Measurements from ENCODE around the gene COA3.
"Not testable (repeated sequence)": the region's sequence is repeated elsewhere in the genome, so short reads cannot be mapped to it uniquely, and the experiment has no call there.

Gene COA3

DNA sequence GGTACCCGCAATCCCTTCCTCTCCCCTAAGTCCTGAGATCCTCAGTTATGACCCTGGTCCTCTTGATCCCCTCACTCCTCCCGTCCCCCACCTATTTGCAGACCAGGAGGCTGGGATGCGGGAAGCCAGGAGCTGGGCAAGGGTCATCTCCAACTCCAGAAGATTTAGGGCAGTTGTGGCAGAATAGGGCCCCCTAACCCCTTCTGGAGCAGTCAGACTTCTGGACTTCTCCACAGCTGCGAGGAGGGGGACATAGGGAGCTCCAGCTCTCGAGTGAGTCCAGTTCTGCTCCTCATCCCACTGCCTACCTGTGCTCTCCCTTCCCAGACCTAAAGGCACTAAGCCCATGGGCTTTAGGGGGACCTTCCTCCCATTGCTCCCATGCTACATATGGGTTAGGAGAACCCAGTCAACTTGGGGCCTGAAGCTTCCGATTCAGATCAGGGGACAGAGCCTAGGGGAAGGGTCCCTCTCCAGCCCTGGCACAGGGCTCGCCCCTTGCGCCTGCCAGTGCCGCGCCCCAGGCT, 16.8 kb downstream of the COA3 start:
- DNase-seq (ENCODE audit: low read depth), result no peak

DNA sequence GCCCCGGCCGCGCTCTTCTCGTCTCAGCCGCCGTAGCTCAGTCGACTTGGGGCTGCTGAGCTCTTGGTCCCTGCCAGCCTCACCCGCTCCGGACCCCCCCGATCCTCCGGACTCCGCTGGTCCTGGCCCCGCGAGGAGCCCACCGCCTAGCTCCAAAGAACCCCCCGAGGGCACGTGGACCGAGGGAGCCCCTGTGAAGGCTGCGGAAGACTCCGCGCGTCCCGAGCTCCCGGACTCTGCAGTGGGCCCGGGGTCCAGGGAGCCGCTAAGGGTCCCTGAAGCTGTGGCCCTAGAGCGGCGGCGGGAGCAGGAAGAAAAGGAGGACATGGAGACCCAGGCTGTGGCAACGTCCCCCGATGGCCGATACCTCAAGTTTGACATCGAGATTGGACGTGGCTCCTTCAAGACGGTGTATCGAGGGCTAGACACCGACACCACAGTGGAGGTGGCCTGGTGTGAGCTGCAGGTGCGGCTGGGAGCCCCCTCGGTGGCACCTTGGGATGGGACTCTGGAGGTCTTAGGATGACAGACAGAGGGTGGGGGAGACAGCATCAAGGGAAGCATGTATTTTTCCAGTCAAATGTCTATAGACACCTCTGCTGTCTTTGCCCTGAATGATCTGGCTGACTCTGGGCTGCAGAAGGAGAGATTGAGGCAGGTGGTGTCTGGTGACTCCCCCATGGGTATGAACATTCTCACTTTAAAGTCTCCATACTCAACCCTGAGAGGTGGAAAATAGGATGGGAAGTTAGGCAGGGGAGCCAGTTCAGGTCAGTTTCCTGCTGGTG, 17.5 kb downstream of the COA3 start:
- no peak for DNase-seq (ENCODE audit: low read depth)

DNA sequence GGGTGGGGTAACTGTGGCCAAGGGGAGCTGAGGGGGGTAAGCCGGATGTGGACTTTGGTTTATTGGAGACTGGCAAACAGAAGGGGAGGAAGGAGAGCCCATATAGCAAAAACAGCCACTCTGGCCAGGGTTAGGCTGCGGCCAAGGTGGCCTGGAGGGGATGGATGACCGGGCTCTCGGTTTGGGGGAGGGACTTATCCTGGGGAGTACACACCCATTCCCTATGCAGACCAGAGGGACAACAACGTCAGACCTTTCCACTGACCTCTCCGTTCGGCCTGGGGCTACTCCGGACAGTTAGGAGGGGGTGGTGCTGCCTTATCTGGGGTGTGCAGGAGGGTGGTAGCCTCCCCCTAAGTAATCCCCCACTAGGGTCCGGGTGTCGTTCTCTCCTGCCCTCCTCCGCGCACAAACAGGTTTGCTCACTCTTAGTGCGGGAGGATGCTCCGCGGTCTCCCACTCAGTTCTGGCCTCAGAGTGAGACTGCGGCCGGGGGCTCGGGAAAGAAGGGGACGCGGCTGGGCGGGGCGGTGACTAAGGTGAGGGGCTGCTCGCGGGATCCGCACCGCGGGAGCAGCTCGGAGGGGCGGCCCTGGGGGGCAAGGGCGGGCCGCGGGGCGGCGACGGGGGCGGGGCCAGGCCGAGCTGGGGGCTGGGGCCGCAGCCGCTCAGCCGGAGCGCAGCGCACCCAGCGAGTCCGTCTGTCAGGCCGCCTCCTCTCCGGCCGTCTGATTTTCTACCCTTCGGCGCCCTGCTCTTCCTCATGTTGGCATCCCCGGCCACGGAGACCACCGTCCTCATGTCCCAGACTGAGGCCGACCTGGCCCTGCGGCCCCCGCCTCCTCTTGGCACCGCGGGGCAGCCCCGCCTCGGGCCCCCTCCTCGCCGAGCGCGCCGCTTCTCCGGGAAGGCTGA, 18.3 kb downstream of the COA3 start, which contains the start of gene WNK4:
Gene WNK4, plus strand, starts transcription at position 675 of the 915 bp plus-strand sequence. Its CDS starts 89 bp downstream, at position 764.
- DNase-seq (ENCODE audit: low read depth), result no peak

DNA sequence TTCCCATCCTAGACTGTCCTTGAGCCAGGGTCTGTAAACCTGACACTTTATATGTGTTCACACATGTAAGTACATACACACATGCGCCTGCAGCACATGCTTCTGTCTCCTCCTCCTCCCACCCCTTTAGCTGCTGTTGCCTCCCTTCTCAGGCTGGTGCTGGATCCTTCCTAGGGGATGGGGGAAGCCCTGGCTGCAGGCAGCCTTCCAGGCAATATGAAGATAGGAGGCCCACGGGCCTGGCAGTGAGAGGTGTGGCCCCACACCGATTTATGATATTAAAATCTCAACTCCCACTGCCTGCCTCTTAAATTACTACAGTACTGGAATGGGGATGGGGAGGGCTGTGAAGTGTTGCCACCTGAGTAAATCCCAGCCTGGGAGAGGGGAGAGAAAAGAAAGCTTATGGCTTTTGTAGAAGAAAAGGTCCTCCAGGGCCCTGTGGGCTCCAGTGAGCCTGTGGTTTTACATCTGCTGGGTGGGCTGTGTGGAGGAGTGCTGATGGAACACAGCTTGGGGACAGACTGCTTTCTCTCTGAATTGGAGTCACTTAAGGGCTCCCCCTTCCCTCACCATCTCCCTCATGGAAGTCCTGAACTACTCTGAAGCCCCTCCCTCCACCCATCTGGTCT, 19.1 kb downstream of the COA3 start:
- DNase-seq (ENCODE audit: low read depth), result no peak

DNA sequence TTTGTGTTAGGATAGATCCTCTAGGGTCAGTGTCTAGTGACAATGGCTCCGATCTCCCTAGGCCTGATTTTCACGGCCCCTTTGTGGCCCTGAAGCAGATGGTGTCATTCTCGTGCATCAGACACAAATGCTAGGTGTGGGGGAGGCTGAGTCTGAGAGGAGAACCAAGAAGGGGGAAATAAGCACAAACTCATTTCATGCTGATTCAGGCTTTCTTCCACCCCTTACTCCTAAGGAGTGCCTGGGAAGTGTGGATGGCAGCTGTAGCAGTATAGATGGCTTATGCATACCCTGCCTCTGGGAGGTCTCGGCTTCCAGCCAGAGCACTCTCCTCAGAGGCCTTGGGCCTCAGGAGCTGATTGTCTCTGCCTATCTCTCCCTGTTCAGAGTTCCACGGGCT, 19.9 kb downstream of the COA3 start:
- DNase-seq (ENCODE audit: low read depth), result no peak

DNA sequence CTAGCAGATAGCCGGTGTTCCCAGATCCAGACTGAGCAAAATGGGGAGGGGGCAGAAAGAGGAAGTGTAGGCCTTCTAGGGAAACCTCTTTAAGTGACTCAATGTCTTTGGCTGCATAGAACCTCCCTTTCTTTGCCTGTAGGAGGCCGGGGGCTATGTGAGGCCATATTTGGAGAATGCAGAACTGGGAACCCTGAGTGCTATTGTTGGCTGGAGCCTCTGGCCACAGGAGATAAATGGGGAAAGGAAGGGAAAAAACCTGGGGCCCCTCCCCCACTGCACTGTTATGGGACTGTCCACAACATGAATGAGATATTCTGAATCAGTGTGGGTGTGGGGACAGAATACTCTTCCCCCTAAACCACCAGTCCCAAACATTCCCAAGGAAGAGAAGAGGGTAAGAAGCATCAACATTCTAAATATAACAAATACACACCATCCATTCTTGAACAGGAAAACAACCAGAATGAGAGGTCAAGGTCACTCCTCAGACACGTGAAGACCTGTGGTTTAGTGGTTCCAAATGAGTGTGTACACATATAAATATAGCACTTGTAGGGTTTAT, 22.9 kb downstream of the COA3 start:
- no peak for DNase-seq (ENCODE audit: low read depth)

DNA sequence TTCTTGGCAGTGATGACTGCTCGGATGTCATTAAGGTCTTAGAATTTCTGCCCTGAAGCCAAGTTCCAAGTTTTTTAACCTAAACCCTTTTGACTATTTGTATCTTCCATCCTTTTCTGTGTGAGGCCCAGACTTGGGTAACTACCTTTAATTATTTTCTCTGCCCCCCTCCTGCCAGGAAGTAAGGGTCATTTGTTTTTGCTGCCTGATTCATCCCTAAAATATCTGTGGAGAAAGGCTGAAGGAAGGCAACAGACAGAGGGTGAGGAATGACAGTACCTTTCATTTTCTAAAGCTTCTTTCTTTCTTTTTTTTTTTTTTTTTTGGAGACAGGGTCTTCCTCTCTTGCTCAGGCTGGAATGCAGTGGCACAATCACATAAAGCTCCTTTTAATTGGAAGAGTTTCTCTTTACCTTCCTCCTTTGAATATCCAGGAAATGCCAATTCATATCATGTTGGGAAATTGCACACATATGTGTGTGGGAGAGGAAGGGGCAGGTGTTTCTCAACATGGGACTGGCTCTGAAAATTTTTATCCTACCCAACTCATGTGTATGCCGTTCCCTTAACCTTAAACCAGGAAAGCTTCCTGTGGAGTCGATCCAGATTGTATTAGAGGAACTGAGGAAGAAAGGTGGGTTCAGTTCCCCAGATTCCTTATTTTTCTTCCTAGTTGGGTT, 24.3 kb downstream of the COA3 start:
- no peak for DNase-seq (ENCODE audit: low read depth)

DNA sequence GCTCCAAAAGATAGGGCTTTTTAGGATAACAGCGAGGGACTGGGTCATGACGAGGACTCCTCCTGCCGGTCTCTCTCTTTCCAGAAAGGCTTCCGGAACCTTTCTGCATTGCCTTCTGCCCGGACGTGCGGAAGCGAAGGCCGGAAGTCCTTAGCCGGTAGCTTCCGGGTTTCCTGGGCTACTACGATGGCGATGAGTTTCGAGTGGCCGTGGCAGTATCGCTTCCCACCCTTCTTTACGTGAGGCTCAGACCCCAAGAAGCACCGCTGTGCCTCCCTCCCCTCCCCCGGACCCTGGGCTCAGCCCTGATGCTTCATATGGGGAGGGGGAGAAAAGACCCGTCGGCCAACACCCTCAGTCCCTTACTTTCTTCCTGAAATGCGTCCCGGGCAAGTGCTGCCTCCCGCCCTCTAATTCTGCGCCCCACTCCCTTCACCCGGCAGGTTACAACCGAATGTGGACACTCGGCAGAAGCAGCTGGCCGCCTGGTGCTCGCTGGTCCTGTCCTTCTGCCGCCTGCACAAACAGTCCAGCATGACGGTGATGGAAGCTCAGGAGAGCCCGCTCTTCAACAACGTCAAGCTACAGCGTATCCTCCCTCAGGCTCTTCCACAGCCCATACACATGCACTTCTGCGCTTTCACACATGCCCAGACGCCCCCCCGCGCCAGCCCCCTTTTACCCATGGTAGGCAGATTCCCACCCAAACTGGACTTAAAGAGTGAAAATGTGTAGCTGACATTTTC, 25.0 kb downstream of the COA3 start, which contains the start of gene VPS25:
Gene VPS25, plus strand, starts transcription at position 160 of the 746 bp plus-strand sequence. Its CDS starts 27 bp downstream, at position 187.
- peak; percentile 83 for DNase-seq (ENCODE audit: low read depth)

DNA sequence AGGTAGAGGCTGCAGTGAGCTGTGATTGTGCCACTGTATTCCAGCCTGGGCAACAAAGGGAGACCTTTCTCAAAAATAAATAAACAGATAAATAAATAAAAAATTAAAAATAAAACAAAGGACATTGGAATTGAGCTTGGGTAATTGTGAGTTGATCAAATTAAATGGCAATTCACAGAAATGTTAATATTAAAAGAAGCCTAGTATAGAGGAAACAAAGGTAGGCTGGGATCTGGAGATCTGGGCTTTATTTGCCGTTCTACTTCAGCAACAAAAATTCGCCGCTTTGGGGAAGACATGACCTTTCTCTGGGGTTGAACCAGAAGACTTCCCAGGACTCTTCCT, 25.6 kb downstream of the COA3 start:
- DNase-seq (ENCODE audit: low read depth), result no peak

DNA sequence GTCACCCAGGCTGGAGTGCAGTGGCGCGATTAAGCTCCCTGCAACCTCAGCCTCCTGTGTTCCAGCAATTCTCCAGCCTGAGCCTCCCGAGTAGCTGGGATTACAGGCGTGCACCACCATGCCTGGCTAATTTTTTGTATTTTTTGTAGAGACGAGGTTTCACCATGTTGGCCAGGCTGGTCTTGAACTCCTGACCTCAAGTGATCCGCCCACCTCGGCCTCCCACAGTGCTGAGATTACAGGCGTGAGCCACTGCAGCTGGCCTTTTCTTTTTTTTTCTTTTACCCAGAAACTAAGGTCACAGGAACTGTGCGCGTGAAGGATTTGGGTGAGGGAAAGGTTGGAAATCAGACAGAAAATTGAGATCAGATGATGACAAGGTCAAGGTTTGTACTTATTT, 28.5 kb downstream of the COA3 start:
- not testable (repeated sequence) for DNase-seq (ENCODE audit: low read depth)

DNA sequence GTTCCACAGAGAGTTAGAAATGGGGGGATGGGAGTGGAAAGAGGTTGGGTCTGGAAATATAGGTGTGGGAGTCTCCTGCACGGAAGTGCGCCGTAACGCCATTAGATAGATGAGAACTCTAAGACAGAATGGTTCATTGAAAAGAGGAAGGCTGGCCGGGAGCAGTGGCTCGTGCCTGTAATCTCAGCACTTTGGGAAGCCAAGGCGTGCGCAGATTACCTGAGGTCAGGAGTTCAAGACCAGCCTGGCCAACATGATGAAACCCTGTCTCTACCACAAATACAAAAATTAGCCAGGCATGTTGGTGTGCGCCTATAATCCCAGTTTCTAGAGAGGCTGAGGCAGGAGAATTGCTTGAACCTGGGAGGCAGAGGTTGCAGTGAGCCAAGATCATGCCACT, 30.5 kb downstream of the COA3 start:
- DNase-seq (ENCODE audit: low read depth), result not testable (repeated sequence)

DNA sequence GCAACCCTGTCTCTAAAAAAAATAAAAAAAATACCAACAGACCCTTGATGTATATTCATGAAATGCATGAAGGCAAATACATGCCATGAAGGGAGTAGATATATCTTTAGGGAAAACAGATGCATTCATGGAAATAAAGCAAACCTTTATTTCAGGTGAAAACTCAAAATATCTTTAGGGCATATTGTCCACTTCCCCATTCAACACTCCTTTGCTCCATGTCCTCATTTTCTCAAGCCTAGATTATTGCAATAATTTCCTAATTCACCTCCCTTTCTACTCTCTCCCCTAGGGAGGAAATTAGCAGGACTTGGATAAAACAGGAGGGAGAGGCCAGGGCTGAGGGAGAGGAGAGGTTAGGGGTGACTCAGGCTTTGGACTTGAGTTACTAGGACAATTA, 31.0 kb downstream of the COA3 start:
- no peak for DNase-seq (ENCODE audit: low read depth)

DNA sequence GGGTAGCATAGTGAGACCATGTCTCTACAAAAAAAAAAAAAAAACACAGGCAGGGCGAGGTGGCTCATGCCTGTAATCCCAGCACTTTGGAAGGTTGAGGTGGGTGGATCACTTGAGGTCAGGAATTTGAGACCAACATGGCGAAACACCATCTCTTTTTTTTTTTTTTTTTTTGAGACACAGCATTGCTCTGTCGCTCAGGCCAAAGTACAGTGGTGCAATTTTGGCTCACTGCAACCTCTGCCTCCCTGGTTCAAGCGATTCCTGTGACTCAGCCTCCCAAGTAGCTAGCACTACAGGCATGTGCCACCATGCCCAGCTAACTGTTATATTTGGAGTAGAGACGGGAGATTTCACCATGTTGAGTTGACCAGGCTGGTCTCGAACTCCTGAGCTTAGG, 32.4 kb downstream of the COA3 start:
- DNase-seq (ENCODE audit: low read depth), result no peak

DNA sequence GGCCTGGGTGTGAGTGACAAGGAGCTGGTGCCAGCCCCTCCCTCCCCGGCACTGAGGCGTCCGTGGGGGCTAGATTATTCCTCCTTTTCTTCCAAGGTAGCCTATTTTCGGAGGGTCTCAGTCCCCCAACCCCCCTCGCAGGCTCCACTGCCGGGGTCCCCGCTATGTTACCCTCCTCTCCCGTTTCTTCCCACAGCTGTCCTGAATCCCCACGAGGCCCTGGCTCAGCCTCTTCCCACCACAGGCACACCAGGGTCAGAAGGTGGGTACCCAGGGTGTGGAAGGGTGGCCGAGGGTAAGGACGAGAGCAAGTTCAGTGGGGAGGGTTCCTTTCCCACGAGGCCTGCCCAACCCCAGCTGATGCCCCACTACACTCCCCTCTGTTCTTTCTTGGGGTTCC, 36.9 kb downstream of the COA3 start:
- no peak for DNase-seq (ENCODE audit: low read depth)

DNA sequence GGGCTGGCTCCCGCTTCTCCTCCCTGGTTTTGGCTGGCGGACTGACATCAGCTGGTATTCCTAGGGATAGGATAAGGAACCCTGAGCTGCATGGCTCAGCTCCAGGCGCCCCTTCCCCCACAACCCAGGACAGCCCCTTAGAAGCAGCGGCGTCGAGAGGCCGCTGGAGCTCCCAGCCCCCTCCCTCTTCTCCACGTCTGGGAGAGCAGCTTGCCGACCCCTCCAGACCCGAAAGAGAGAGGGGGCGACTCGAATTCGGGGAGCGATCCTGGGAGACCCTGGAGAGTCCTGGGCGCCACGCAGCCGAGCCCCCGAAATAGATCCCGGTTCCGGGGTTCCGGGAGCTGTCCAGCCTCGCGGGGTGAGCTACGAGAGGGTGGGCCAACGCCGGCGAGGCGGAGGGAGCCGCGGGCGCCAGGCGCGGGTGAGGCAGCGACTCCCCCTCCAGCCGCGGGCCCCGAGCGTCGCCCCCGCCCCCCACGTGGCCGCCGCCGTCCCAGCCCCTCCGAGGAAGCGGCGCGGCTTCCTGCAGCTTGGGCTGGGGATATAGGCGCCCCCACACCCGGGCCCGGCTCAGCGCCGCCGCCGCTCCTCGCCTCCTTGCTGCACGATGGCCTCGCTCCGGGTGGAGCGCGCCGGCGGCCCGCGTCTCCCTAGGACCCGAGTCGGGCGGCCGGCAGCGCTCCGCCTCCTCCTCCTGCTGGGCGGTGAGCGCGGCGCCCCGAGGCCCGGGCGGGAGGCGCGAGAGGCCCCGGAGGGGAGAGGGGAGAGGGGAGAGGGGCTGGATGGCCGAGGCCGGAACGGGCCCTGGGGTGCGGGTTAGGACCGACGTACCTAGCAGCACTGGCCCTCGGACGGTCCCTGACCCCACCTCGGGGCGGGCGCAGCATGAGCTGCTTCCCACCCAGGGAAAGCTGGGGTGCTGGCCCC, 37.6 kb downstream of the COA3 start, which contains the start of gene RAMP2:
Gene RAMP2, plus strand, starts transcription at position 576 of the 930 bp plus-strand sequence. Its CDS starts 35 bp downstream, at position 611.
- no peak for DNase-seq (ENCODE audit: low read depth)

DNA sequence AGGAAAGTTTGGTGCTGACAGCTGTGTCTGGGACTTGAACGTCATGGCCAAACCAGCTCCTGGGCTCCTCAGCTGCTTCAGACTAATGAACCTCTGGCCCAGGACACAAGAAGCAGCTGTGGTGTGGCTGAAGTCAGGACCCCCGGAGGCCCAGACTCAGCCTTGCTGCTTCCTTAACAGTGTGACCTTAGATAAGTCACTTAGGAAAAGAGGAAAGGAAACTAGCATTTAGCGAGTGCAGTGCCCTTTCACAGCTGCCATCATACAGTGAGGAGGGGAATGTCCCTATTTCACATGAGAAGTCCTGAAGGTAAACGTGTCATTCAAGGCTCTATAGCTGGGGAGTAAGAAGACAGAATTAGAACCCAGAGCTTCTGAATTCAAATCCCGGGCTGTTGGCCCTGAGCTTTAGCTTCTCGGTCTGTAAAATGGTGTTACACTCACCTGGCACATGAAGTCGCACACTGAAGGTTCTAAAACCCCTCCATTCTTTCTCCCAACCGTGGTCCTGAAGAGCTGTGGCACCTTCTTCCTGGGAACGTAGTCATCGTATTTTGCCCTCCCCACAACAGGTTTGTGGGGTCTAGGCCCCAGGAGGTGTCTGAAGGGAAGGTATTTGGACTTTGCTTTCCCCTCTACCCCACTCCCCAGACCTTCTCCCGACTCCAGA, 38.4 kb downstream of the COA3 start:
- no peak for DNase-seq (ENCODE audit: low read depth)

DNA sequence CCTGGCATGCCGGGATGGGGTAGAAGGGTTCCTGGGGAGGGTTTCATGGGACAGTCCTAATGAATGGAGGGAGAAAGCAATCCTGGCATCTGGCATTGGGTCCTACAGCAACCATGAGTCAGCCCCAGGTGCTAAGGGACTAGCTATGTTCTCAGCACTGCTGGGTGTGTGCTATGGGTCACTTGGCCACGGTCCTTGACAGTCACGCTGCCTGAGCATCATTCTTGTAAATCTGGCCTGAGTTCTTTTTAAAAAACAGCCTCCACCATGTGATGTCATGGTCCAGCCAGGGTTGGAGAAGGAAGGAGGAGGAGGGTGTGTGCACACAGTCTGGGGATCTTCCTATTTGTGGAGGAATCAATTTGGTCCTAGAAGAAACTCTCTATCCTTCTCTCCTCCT, 43.7 kb downstream of the COA3 start:
- DNase-seq (ENCODE audit: low read depth), result peak; percentile 77

DNA sequence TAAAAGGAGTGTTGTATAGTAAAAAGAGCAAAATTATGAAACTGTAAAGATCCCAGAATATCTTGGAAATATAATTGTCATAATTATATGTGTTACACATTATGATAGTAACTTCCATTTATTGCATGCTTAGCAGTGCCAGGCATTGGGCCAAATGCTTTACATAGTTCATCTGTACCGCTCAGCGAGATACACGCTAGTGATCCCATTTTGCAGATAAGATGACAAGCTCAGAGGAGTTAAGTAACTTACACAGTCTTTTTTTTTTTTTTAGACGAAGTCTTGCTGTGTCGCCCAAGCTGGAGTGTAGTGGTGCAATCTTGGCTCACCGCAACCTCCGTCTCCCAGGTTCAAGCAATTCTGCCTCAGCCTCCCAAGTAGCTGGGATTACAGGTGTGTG, 46.9 kb downstream of the COA3 start:
- DNase-seq (ENCODE audit: low read depth), result no peak

All from stromal cell of bone marrow (primary cell).